ENCODE data around the gene MTAP.

Gene MTAP

DNA sequence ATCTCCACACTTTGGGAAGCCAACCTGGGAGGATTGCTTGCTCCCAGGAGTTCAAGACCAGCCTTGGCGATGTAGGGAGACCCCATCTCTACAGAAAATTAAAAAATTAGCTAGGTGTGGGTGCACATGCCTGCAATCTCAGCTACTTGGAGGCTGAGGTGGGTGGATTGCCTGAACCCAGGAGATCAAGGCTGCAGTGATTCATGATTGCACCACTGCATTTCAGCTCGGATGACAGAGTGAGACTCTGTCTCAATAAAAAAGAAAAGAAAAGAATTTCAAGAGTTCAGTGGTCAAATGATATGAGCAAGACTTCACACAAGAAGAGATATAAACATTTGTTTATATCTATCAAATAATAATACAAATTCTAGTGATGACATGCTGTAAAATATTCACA is 23.0 kb upstream of the MTAP start:
- Histone ChIP-seq H3K79me1 (ENCODE audit: low read length) (no peaks in the 10 kb centered on the region), H3K4me1 (ENCODE audit: control insufficient read depth, low read depth, low read length) (peaks cover 4% of the 10 kb centered on the region), H2BK5ac (ENCODE audit: low read length) (no peak overlapping the region), H3K4me2 (ENCODE audit: low read length) (no peak overlapping the region), H3K23ac (ENCODE audit: low read length) (no peak overlapping the region), H4K8ac (ENCODE audit: low read depth, low read length) (no peak overlapping the region), H3K27me3 (ENCODE audit: insufficient read depth, low read length, poor library complexity) (no peaks in the 10 kb centered on the region), H3K9ac (ENCODE audit: low read length) (no peak overlapping the region), H2BK15ac (replicated peaks; ENCODE audit: low read depth) (no peak overlapping the region), H4K5ac (ENCODE audit: low read length) (no peak overlapping the region), H3K36me3 (ENCODE audit: control insufficient read depth, insufficient read depth, low read length) (no peaks in the 10 kb centered on the region), H3K4me3 (ENCODE audit: low read length) (no peak overlapping the region), H3K18ac (ENCODE audit: low read length) (no peak overlapping the region), H3K4ac (ENCODE audit: low read depth, low read length) (no peak overlapping the region), H3K27ac (ENCODE audit: low read depth, low read length) (no peak overlapping the region), H3K56ac (ENCODE audit: low read length) (no peak overlapping the region), H2AK5ac (ENCODE audit: low read length) (no peak overlapping the region), H3K79me2 (ENCODE audit: control insufficient read depth, insufficient read depth, low read length) (no peaks in the 10 kb centered on the region), H2BK120ac (ENCODE audit: low read depth, low read length) (no peak overlapping the region)
- no CpG with 5 or more reads among the region's 2 CpGs for WGBS (ENCODE audit: extremely low coverage, insufficient coverage, low lambda C conversion rate)
- no peak for DNase-seq

DNA sequence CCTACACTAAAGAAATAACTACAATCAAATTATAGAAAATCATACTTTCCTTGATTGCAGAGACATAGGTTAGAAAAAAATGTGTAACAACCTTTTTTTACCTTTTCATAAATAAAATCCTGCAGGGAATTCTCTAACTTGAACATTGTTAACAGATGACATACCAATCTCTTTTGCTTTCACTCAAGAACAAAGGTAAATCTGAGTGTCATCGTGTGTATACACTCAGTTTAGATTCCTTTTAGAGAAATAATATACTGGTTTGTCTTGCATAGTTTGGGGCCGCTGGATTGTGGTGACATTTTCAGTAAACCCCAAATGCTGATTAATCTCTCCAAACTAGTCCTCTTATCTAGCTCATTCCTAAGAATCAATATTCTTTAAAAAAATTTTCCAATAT is 20.8 kb upstream of the MTAP start:
- Histone ChIP-seq H3K27me3 (ENCODE audit: insufficient read depth, low read length, poor library complexity) (no peaks in the 10 kb centered on the region), H3K79me1 (ENCODE audit: low read length) (no peaks in the 10 kb centered on the region), H4K8ac (ENCODE audit: low read depth, low read length) (no peak overlapping the region), H3K56ac (ENCODE audit: low read length) (no peak overlapping the region), H4K5ac (ENCODE audit: low read length) (no peak overlapping the region), H3K4ac (ENCODE audit: low read depth, low read length) (no peak overlapping the region), H2BK120ac (ENCODE audit: low read depth, low read length) (no peak overlapping the region), H2BK5ac (ENCODE audit: low read length) (no peak overlapping the region), H3K27ac (ENCODE audit: low read depth, low read length) (no peak overlapping the region), H2BK15ac (replicated peaks; ENCODE audit: low read depth) (no peak overlapping the region), H3K4me1 (ENCODE audit: control insufficient read depth, low read depth, low read length) (peaks cover 4% of the 10 kb centered on the region), H3K23ac (ENCODE audit: low read length) (no peak overlapping the region), H2AK5ac (ENCODE audit: low read length) (no peak overlapping the region), H3K9ac (ENCODE audit: low read length) (no peak overlapping the region), H3K79me2 (ENCODE audit: control insufficient read depth, insufficient read depth, low read length) (no peaks in the 10 kb centered on the region), H3K4me3 (ENCODE audit: low read length) (no peak overlapping the region), H3K36me3 (ENCODE audit: control insufficient read depth, insufficient read depth, low read length) (no peaks in the 10 kb centered on the region), H3K4me2 (ENCODE audit: low read length) (no peak overlapping the region), H3K18ac (ENCODE audit: low read length) (no peak overlapping the region)
- no CpG with 5 or more reads among the region's 2 CpGs for WGBS (ENCODE audit: extremely low coverage, insufficient coverage, low lambda C conversion rate)
- no peak for DNase-seq

DNA sequence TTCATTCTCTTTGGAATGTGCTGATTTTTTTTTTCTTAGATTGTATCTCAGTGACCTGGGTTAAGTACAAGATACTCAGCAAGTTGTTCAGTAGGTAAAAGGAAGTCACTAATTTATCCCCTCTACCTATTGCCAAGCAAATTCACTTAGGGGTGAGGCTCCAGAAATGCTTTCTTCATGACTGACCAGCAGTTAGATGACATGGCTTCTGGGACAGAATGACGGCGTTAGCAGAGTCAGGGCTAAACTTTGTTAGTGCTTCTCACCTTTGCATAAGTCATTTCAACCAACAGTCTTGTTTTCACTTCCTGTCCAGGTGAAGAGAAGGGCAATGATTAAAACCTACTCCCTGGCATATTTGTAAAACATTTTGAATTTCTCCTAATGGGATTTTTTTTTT is 20.2 kb upstream of the MTAP start:
- Histone ChIP-seq H4K8ac (ENCODE audit: low read depth, low read length) (no peak overlapping the region), H2BK5ac (ENCODE audit: low read length) (no peak overlapping the region), H3K27ac (ENCODE audit: low read depth, low read length) (no peak overlapping the region), H2AK5ac (ENCODE audit: low read length) (no peak overlapping the region), H3K4me2 (ENCODE audit: low read length) (no peak overlapping the region), H3K4ac (ENCODE audit: low read depth, low read length) (no peak overlapping the region), H3K18ac (ENCODE audit: low read length) (no peak overlapping the region), H2BK15ac (replicated peaks; ENCODE audit: low read depth) (no peak overlapping the region), H3K4me1 (ENCODE audit: control insufficient read depth, low read depth, low read length) (peaks cover 4% of the 10 kb centered on the region), H3K23ac (ENCODE audit: low read length) (no peak overlapping the region), H3K79me1 (ENCODE audit: low read length) (no peaks in the 10 kb centered on the region), H3K36me3 (ENCODE audit: control insufficient read depth, insufficient read depth, low read length) (no peaks in the 10 kb centered on the region), H3K9ac (ENCODE audit: low read length) (no peak overlapping the region), H3K27me3 (ENCODE audit: insufficient read depth, low read length, poor library complexity) (no peaks in the 10 kb centered on the region), H3K4me3 (ENCODE audit: low read length) (no peak overlapping the region), H4K5ac (ENCODE audit: low read length) (no peak overlapping the region), H3K56ac (ENCODE audit: low read length) (no peak overlapping the region), H2BK120ac (ENCODE audit: low read depth, low read length) (no peak overlapping the region), H3K79me2 (ENCODE audit: control insufficient read depth, insufficient read depth, low read length) (no peaks in the 10 kb centered on the region)
- no peak for DNase-seq
- WGBS (ENCODE audit: extremely low coverage, insufficient coverage, low lambda C conversion rate) = no CpG with 5 or more reads among the region's 2 CpGs

DNA sequence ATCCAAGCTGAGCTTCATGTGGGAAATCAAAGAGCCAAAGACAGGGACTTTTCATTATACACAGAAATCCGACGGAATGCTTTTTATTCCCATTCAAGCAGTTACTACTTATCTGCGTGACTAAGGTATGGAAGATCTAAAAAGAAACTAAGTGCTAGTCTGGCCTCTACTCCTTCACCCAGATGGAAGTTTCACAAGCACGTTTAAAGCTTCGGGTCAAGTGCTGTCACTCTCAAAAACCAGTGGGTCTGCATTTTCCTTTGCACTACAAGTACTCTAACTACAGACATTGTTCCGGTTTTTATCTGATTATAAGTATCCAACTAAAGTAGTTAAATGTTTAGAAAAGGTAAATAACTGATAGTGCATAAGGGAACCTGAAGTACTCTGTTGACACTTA is 13.7 kb upstream of the MTAP start:
- no peak overlapping the region for H3K4me3 ChIP-seq (ENCODE audit: low read length)
- no peak overlapping the region for H3K27ac ChIP-seq (ENCODE audit: low read depth, low read length)
- H2AK5ac ChIP-seq (ENCODE audit: low read length) = no peak overlapping the region

DNA sequence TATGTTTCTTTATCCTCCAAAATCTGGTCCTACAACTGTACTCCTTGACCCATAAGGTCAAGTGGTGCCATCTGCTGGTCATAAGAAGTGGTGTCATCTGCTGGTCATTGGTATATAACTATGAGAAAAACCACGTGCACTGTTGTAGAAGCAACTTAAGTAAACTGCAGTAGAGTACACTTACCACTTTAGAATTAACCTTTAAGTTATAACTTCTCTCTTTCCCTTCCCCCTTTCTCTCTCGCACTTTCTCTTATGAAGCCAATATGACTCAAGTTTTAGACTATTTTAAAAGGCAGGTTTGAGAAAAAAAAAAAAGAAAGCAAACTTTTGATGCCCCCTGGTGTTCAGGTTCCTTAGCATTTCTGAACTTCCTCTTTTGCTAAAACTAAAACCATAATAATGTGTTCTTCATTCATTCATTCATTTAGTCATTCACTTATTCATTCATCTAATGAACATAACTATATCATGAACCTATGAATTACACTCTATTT is 12.8 kb upstream of the MTAP start:
- H3K4me1 ChIP-seq (ENCODE audit: control insufficient read depth, low read depth, low read length) = no peaks in the 10 kb centered on the region
- peak; percentile 88 for DNase-seq
- no peak overlapping the region for H4K5ac ChIP-seq (ENCODE audit: low read length)
- no peak overlapping the region for H2BK15ac ChIP-seq (replicated peaks; ENCODE audit: low read depth)
- WGBS (ENCODE audit: extremely low coverage, insufficient coverage, low lambda C conversion rate) = no CpG with 5 or more reads among the region's 2 CpGs
- H3K56ac ChIP-seq (ENCODE audit: low read length) = no peak overlapping the region
- no peak overlapping the region for H3K27ac ChIP-seq (ENCODE audit: low read depth, low read length)
- no peak overlapping the region for H2BK5ac ChIP-seq (ENCODE audit: low read length)
- no peak overlapping the region for H2AK5ac ChIP-seq (ENCODE audit: low read length)
- H3K4me3 ChIP-seq (ENCODE audit: low read length) = no peak overlapping the region
- no peak overlapping the region for H3K9ac ChIP-seq (ENCODE audit: low read length)
- H3K79me2 ChIP-seq (ENCODE audit: control insufficient read depth, insufficient read depth, low read length) = no peaks in the 10 kb centered on the region
- no peak overlapping the region for H3K23ac ChIP-seq (ENCODE audit: low read length)
- no peak overlapping the region for H3K4me2 ChIP-seq (ENCODE audit: low read length)
- no peak overlapping the region for H2BK120ac ChIP-seq (ENCODE audit: low read depth, low read length)
- no peak overlapping the region for H3K18ac ChIP-seq (ENCODE audit: low read length)
- H3K36me3 ChIP-seq (ENCODE audit: control insufficient read depth, insufficient read depth, low read length) = no peaks in the 10 kb centered on the region
- H4K8ac ChIP-seq (ENCODE audit: low read depth, low read length) = no peak overlapping the region
- no peaks in the 10 kb centered on the region for H3K79me1 ChIP-seq (ENCODE audit: low read length)
- H3K27me3 ChIP-seq (ENCODE audit: insufficient read depth, low read length, poor library complexity) = no peaks in the 10 kb centered on the region
- no peak overlapping the region for H3K4ac ChIP-seq (ENCODE audit: low read depth, low read length)

More for the DNA sequence above, 13.7 kb upstream of the MTAP start:
- Histone ChIP-seq H2BK15ac (replicated peaks; ENCODE audit: low read depth) (no peak overlapping the region), H4K5ac (ENCODE audit: low read length) (no peak overlapping the region), H3K79me2 (ENCODE audit: control insufficient read depth, insufficient read depth, low read length) (no peaks in the 10 kb centered on the region), H3K27me3 (ENCODE audit: insufficient read depth, low read length, poor library complexity) (no peaks in the 10 kb centered on the region), H3K4me1 (ENCODE audit: control insufficient read depth, low read depth, low read length) (no peaks in the 10 kb centered on the region), H2BK120ac (ENCODE audit: low read depth, low read length) (no peak overlapping the region), H3K4me2 (ENCODE audit: low read length) (no peak overlapping the region), H4K8ac (ENCODE audit: low read depth, low read length) (no peak overlapping the region), H3K79me1 (ENCODE audit: low read length) (no peaks in the 10 kb centered on the region), H3K23ac (ENCODE audit: low read length) (no peak overlapping the region), H3K4ac (ENCODE audit: low read depth, low read length) (no peak overlapping the region), H2BK5ac (ENCODE audit: low read length) (no peak overlapping the region), H3K36me3 (ENCODE audit: control insufficient read depth, insufficient read depth, low read length) (no peaks in the 10 kb centered on the region), H3K56ac (ENCODE audit: low read length) (no peak overlapping the region), H3K18ac (ENCODE audit: low read length) (no peak overlapping the region), H3K9ac (ENCODE audit: low read length) (no peak overlapping the region)
- WGBS (ENCODE audit: extremely low coverage, insufficient coverage, low lambda C conversion rate) = no CpG with 5 or more reads among the region's 6 CpGs
- DNase-seq = no peak

DNA sequence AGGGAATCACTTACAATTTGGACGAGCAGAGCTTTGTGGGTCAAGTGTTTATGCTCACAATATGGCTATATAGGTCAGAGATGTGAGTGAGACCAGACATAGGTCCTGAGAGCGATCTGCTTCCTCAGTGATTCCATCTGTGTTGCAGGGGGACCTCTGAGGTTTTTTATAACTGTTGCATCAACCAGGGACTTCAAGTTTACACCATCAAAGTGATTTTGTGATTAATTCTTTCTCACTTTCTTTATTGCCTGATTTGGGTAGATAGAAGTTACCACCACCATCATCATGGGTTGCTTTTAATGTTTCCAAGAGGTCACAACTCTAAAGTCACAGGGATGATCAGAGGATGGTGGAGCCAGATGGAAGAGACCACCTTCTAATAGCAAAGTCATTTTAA is 7.0 kb upstream of the MTAP start:
- no CpG with 5 or more reads among the region's 2 CpGs for WGBS (ENCODE audit: extremely low coverage, insufficient coverage, low lambda C conversion rate)
- Histone ChIP-seq H3K27me3 (ENCODE audit: insufficient read depth, low read length, poor library complexity) (no peaks in the 10 kb centered on the region), H3K27ac (ENCODE audit: low read depth, low read length) (no peak overlapping the region)

More for the DNA sequence above, 7.0 kb upstream of the MTAP start:
- Histone ChIP-seq H3K18ac (ENCODE audit: low read length) (no peak overlapping the region), H3K79me2 (ENCODE audit: control insufficient read depth, insufficient read depth, low read length) (no peaks in the 10 kb centered on the region), H4K5ac (ENCODE audit: low read length) (no peak overlapping the region), H3K9ac (ENCODE audit: low read length) (no peak overlapping the region), H4K8ac (ENCODE audit: low read depth, low read length) (no peak overlapping the region), H3K79me1 (ENCODE audit: low read length) (no peaks in the 10 kb centered on the region), H2BK15ac (replicated peaks; ENCODE audit: low read depth) (no peak overlapping the region), H3K23ac (ENCODE audit: low read length) (no peak overlapping the region), H3K4me1 (ENCODE audit: control insufficient read depth, low read depth, low read length) (no peaks in the 10 kb centered on the region), H3K4me3 (ENCODE audit: low read length) (no peak overlapping the region), H2BK120ac (ENCODE audit: low read depth, low read length) (no peak overlapping the region), H3K4me2 (ENCODE audit: low read length) (no peak overlapping the region), H3K4ac (ENCODE audit: low read depth, low read length) (no peak overlapping the region), H2AK5ac (ENCODE audit: low read length) (no peak overlapping the region), H3K56ac (ENCODE audit: low read length) (no peak overlapping the region), H3K36me3 (ENCODE audit: control insufficient read depth, insufficient read depth, low read length) (no peaks in the 10 kb centered on the region), H2BK5ac (ENCODE audit: low read length) (no peak overlapping the region)
- DNase-seq = no peak

Measured in mesendoderm (in vitro differentiated cells).